ENCODE data around the gene LHPP.

LHPP gene

GRCh38 chr10:124562425-124563060 lies 100.9 kb downstream of the LHPP start:
- ChIA-PET POLR2A (ENCODE audit: low non-redundant PET) (no interaction called here), CTCF (no interaction called here)
- DNase-seq (ENCODE audit: low spot score), result no peak
- H3K27ac ChIP-seq, result no peak overlapping the region
- TF ChIP-seq, protein P1, sequence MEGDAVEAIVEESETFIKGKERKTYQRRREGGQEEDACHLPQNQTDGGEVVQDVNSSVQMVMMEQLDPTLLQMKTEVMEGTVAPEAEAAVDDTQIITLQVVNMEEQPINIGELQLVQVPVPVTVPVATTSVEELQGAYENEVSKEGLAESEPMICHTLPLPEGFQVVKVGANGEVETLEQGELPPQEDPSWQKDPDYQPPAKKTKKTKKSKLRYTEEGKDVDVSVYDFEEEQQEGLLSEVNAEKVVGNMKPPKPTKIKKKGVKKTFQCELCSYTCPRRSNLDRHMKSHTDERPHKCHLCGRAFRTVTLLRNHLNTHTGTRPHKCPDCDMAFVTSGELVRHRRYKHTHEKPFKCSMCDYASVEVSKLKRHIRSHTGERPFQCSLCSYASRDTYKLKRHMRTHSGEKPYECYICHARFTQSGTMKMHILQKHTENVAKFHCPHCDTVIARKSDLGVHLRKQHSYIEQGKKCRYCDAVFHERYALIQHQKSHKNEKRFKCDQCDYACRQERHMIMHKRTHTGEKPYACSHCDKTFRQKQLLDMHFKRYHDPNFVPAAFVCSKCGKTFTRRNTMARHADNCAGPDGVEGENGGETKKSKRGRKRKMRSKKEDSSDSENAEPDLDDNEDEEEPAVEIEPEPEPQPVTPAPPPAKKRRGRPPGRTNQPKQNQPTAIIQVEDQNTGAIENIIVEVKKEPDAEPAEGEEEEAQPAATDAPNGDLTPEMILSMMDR (conservative IDR thresholded peaks at IDR 0.05; ENCODE audit: low read depth), result no peak

- no peak overlapping the region for H3K27ac ChIP-seq
- ChIA-PET CTCF (interaction anchor here (0.7 kb wide), 1 partner anchor 27 kb away, joined by 5 read pairs; no protein-coding TSS in a partner anchor), POLR2A (ENCODE audit: low non-redundant PET) (no interaction called here)
- no peak for DNase-seq (ENCODE audit: low spot score)
- TF ChIP-seq, protein P1 (conservative IDR thresholded peaks at IDR 0.05; ENCODE audit: low read depth), result no peak
Observed at GRCh38 chr10:124563320-124564040, 101.9 kb downstream of the LHPP start.

DNA sequence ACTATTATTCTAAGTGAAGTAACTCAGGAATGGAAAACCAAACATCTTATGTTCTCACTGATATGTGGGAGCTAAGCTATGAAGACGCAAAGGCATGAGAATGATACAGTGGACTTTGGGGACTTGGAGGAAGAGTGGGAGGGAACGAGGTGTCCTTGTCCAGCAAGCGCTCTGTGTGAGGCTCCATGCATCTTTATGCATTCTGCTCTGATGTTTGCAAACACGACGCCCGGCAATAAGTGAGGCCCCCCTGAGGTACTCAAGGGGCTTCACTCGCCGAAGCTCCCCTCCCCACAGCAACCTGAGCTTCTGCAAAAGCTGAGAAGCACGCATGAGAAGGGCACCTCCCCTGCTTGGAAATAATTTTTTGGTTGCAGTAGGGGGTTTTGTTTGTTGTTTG lies 103.3 kb downstream of the LHPP start:
- no peak for DNase-seq (ENCODE audit: low spot score)
- POLR2A ChIA-PET (ENCODE audit: low non-redundant PET), result no interaction called here
- H3K27ac ChIP-seq, result no peak overlapping the region
- TF ChIP-seq, protein P1 (conservative IDR thresholded peaks at IDR 0.05; ENCODE audit: low read depth), result no peak
- CTCF ChIA-PET, result interaction anchor here (1.0 kb wide), 1 partner anchor 10 kb away, joined by 3 read pairs; no protein-coding TSS in a partner anchor

DNA sequence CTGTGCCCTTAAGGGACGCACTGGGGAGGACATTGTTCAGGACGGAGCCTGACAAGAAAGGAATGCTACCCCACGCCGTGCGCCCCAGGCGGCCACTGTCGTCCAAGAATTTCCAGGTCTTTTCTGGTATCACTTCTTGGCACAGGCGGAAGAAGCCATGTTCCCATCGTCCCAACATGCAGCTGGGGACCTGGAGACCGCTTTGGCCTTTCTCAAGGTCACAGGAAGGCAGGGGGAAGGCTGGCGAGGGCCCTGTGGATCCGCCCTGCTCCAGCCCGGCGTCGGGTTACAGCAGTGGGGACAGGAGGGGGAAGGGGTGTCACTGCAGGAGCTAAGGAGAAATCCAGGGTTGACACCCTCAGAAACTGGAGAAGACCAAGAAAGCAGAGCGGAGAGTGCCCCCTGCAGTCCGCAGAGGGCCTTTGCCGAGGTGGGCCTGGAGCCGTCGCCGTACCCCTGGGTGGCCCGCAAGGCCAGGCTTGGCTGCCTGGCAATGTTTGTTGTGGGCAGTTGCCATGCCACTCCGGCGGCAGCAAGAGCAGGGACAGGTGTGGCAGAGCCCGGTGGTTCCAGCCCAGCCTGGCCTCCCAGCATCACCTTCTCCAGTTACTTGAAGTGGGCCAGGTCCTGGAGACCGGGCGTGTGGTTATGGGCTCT lies 104.1 kb downstream of the LHPP start:
- no peak for DNase-seq (ENCODE audit: low spot score)
- POLR2A ChIA-PET (ENCODE audit: low non-redundant PET), result no interaction called here
- H3K27ac ChIP-seq, result no peak overlapping the region
- CTCF ChIA-PET, result interaction anchor here (0.7 kb wide), 1 partner anchor 27 kb away, joined by 3 read pairs; no protein-coding TSS in a partner anchor
- TF ChIP-seq, protein P1 (conservative IDR thresholded peaks at IDR 0.05; ENCODE audit: low read depth), result no peak

- H3K27ac ChIP-seq, result no peak overlapping the region
- no peak for DNase-seq (ENCODE audit: low spot score)
- TF ChIP-seq, protein P1 (conservative IDR thresholded peaks at IDR 0.05; ENCODE audit: low read depth), result no peak
- ChIA-PET POLR2A (ENCODE audit: low non-redundant PET) (no interaction called here), CTCF (interaction anchor here (0.7 kb wide), 1 partner anchor 36 kb away, joined by 3 read pairs; no protein-coding TSS in a partner anchor)
Observed at GRCh38 chr10:124566222-124566888, 104.7 kb downstream of the LHPP start.

All from RWPE1 (cell line).